NCI-H2227 treated with DMSO at 0.1 percent for 48 hours (cell line): ENCODE results near the gene CHADL.
"Not testable (repeated sequence)": the region's sequence is repeated elsewhere in the genome, so short reads cannot be mapped to it uniquely, and the experiment has no call there.

Experiments used
- DNase-seq: peaks from one replicate; lab custom pipeline; 2025; lab: John Stamatoyannopoulos, UW

The CHADL gene

GRCh38 chr22:41181349-41182241, 59.1 kb downstream of the CHADL start:
- DNase-seq: no peak

DNA sequence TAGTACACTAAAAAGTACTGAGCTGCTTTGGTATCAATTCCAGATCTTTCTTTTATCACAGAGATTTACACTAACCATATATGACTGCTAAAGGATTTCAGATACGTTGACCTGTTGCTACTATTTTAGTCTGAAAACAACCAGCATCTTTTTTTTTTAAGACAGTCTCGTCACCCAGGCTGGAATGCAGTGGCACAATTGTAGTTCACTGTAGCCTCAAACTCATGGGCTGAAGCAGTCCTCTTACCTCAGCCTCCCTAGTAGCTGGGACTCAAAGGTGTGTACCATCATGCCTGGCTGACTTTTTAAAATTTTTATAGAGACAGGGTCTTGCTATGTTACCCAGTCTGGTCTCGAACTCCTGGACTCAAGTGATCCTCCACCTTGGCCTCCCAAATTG, 59.8 kb downstream of the CHADL start:
- no peak for DNase-seq

- DNase-seq: not testable (repeated sequence)
Observed at GRCh38 chr22:41180362-41180761, 60.4 kb downstream of the CHADL start.
